GM19240 (cell line): ENCODE measurements around the gene KCNE3.
A peak's percentile ranks its signal among the peaks of the same experiment; 100 is the strongest.

Experiments
- DNase-seq: peaks from one replicate; pipeline ENCODE4 v3.0.0; 2011; ENCODE audit warnings: low spot score; ENCODE audit not compliant: insufficient read length

KCNE3 gene

DNA sequence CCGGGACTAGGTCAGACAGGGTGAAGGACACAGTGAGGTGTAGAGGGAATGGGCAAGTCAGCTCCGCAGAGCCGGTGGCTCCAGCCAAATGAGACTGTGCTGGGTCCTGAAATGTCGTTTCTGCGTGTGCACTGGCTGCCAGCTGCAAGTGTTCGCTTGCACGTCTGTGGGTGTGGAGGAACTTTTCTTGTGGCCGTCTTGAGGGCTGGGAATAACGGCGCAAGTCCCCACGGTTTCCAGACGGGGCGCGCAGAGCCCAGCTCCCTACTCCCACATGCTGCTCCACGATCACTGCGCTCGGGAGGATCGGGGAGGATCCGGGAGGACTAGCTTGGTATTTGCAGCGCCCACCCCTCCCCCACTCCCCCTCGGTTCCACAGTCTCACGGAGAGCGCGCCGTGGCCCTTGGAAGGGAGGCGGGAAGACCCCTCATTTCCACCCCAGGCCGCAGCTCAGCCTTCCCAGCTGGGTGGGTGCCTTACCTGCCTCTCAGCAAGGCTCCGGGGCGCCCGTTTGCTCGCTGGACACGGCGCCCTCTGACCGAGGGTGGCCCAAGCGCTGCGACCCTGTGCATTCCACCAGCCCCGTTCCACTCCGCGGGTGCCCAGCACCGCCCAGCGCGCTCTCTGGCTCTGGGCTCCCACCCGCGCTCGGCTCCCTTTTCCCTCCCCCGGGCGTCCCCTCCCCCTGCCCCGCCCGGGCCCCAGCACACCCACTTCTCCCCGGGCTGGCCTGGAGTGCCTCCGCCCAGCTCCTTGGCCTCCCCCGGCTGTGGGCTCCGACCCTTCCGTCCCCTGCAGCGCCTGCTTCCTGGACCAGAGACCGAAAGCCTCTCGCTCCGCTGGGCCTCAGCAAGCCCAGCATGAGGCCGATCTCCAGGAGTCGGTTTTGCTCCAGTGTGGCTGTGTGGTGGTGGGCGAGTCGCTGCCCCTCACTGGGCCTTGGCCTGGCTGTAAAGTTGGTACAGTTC lies at the start of gene KCNE3:
Gene KCNE3, minus strand, starts transcription at position 634 of the 970 bp plus-strand sequence. CDS start 9,986 bp downstream, outside the sequence.
- no peak for DNase-seq

DNA sequence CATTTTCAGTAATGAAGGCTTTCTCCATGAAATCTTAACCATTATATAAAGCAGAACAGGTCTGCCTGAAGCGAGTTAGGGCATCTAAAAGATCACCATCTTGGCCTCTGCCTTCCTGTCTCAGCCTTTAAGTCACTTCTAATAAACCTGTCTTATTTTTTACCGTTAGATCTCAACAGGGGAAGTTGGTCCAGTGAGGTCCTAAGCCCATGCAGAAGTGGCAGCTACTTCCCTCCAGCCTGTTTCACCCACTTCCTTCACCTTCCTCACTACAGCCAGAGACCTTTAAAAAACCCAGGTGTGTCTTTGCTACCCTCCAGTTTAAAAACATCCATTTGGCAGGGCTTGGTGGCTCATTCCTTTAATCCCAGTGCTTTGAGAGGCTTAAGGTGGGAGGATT lies 40.2 kb upstream of the KCNE3 start:
- no peak for DNase-seq

GRCh38 chr11:74506823-74507222 lies 39.5 kb upstream of the KCNE3 start:
- no peak for DNase-seq

DNA sequence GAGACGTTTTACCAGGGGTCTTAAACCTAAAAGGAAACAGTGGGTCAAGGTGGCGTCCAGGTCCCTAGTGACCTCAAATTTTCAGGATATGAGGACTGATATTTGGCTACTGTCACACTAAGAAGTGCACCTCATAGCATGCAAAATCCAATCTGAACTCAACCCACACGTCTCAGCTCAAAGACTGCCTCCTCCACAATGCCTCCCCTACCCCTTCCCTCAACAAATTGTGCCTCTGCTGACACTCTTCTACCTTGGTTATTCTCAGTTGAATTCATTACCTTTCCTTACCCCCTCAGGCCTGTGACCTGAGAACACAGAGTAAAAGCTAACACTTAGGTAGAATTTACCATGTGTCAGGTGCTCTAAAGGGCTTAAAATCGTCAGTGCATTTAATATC lies 38.6 kb upstream of the KCNE3 start:
- DNase-seq = no peak

GRCh38 chr11:74504100-74504691 lies 36.8 kb upstream of the KCNE3 start:
- DNase-seq = no peak

DNA sequence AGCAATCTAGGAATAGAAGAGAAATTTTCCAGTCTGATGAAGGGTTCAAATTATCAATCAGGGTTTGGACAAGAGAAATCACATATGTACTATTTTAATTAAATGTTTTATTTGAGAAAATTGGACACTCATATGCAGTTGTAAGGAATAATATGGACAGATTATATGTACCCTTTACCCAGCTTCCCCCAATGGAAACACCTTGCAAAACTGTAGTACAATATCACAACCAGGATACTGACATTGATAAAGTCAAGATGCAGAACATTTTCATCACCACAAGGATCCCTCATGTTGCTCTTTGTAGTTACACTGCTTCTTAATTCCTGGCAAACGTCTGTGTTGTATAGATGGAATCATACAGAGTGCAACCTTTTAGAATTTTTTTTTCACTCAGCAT lies 27.6 kb upstream of the KCNE3 start:
- DNase-seq = no peak

GRCh38 chr11:74493791-74494630 lies 26.7 kb upstream of the KCNE3 start:
- no peak for DNase-seq

DNA sequence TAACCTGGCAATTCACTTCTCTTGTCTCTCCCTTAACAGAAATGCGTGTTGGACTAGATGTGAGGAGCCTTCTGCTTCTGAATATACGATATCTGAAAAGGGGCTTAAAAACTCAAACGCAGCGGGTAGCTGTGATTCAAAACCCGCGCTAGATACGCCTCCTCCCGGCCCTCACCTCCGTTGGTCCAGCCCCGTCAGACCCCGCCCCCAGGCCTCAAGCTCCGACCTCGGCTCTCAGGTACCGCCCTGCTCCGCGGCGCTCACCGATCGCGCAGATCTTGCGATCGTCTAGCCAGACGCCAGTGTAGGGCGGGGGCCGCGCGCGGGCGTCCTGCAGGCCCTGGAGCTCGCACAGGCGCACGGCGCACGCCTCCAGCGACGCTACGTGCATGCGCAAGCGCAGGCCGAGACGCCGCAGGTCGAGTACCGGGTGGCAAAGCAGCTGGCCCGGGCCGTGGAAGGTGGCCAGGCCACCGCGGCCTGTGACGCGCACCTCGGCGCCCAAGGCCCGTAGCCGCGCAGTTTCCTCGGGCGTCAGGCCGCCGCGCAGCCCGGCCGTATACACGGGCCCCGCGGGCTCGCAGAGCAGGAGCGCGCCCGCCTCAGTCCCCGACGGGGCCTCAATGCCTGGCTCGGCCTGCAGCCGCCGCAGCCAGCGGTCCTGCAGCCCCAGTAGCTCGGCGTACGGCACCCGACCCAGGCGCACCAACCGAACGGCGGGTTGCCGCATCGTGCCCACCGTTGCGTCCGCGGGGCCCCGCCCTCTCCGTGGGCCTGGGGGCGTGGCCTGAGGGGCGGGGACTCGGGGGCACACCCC lies 25.8 kb upstream of the KCNE3 start, which contains the start of gene LIPT2:
Gene LIPT2, minus strand, starts transcription at position 751 of the 817 bp plus-strand sequence. Its CDS starts 21 bp downstream, at position 730.
- peak; percentile 75 for DNase-seq

- DNase-seq = no peak
These were observed 24.7 kb upstream of the KCNE3 start for GRCh38 chr11:74492084-74492483.

GRCh38 chr11:74490941-74491340 lies 23.6 kb upstream of the KCNE3 start:
- DNase-seq = no peak

GRCh38 chr11:74487875-74488274 lies 20.5 kb upstream of the KCNE3 start:
- no peak for DNase-seq

GRCh38 chr11:74485868-74486267 lies 18.5 kb upstream of the KCNE3 start:
- no peak for DNase-seq

DNA sequence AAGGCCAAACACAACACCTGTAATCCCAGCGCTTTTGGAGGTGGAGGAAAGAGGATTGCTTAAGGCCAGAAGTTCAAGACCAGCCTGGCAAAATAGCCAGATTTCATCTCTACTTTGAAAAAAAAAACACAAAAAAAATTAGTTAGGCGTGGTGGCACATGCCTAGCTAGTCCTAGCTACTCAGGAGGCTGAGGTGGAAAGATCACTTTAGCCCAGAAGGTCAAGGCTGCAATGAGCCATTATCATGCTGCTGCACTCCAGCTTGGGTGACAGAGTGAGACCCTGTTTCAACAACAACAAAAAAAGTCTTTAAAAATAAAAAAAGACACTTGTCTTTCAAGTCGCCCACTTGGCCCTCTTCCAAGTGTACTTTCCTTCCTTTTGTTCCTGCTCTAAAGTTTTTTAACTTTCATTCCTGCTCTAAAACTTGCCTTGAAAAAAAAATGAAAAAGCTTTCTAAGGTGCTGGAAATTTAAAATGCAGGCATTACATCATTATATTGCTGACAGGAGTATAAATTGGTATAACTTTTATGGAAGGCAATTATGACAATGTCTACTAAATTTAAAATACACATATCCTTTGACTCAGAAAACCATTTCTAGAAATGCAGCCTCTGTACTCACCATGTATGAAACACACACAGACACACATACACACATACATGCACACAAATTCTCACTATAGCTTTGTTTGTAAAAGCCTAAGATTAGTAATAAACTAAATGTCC lies 13.5 kb upstream of the KCNE3 start:
- no peak for DNase-seq

GRCh38 chr11:74479732-74480123 lies 12.4 kb upstream of the KCNE3 start:
- no peak for DNase-seq

- DNase-seq = no peak
These were observed 11.8 kb upstream of the KCNE3 start for GRCh38 chr11:74478877-74479731.

- DNase-seq = no peak
These were observed 9.2 kb upstream of the KCNE3 start for GRCh38 chr11:74476536-74476935.

DNA sequence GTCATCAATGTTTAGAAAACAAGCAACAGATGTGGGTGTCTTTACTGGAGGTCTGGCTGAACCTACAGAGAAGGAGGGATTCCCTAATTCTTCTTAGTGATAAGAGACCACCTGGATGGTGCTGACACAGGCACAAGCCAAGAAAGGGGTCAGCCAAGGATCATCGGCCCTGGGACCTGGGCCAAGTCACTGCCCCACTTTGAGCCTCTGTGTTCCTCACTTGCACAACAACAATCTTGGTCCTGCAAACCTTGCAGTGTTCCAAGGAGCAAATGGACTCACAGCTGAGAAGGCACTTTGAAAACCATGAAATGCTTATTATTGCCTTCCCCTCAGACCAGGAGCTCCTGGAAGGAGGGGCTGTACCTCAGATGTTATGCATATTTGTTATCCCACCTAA lies 7.0 kb upstream of the KCNE3 start:
- no peak for DNase-seq

GRCh38 chr11:74473382-74474173 lies 6.2 kb upstream of the KCNE3 start:
- DNase-seq = no peak
